Bronchial epithelial cell (primary cell): ENCODE measurements around the gene CDC25C. TPM values are rescaled to one million over a fixed set of nuclear protein-coding genes. Genes with fewer than 3 reads are reported as not detected.

Experiments used
- DNase-seq: peaks from one replicate; pipeline ENCODE4 v3.0.0-alpha.2; 2010; ENCODE audit warnings: low read depth
- FAIRE-seq: peaks from 2 replicates; lab custom pipeline; 2011; peaks lifted over from hg19 to GRCh38; lab: Jason Lieb, UNC
- H3K27me3 ChIP-seq: 2 replicates; pipeline ENCODE4 v1.5.1; 2011; ENCODE audit warnings: low read length; ENCODE audit not compliant: control insufficient read depth, insufficient read depth
- H3K36me3 ChIP-seq: 2 replicates; pipeline ENCODE4 v1.5.1; 2011; ENCODE audit warnings: low read length; ENCODE audit not compliant: control insufficient read depth, insufficient read depth
- H3K4me3 ChIP-seq: 2 replicates; pipeline ENCODE4 v1.5.1; 2011; ENCODE audit warnings: mild to moderate bottlenecking, low read depth, low read length, control low read depth
- CTCF ChIP-seq: IDR thresholded peaks from 2 replicates; pipeline ENCODE4 v1.5.1; 2011; ENCODE audit warnings: mild to moderate bottlenecking, moderate library complexity, low read length, control low read depth, inconsistent platforms; ENCODE audit not compliant: insufficient read depth, severe bottlenecking
- total RNA-seq: library from RNA; depleted of rRNA; stranded (reverse); fragments of >200 nt; gene quantifications from 2 replicates; pipeline ENCODE4 v1.2.1, GENCODE V29; 2014

CDC25C gene
- total RNA-seq, 1 donor from 2014 or later: 0.26 TPM

- Histone ChIP-seq H3K36me3 (no peaks in the 10 kb centered on the region), H3K27me3 (no peaks in the 10 kb centered on the region), H3K4me3 (no peak overlapping the region)
- no peak for FAIRE-seq
- DNase-seq: no peak
- TF ChIP-seq CTCF: no peak
Observed at GRCh38 chr5:138280915-138281314, 50.7 kb downstream of the CDC25C start.

- H3K4me3 ChIP-seq: no peak overlapping the region
- DNase-seq (peak; percentile 5), FAIRE-seq (no peak)
- H3K36me3 ChIP-seq: no peaks in the 10 kb centered on the region
- TF ChIP-seq CTCF: no peak
- H3K27me3 ChIP-seq: peaks cover 2% of the 10 kb centered on the region
Observed at GRCh38 chr5:138276402-138277054, 55.1 kb downstream of the CDC25C start.

- no peaks in the 10 kb centered on the region for H3K36me3 ChIP-seq
- DNase-seq: no peak
- no peak overlapping the region for H3K4me3 ChIP-seq
- FAIRE-seq: no peak
- no peak for TF ChIP-seq CTCF
- H3K27me3 ChIP-seq: peaks cover 2% of the 10 kb centered on the region
Observed at GRCh38 chr5:138275895-138276294, 55.7 kb downstream of the CDC25C start.

GRCh38 chr5:138275379-138275782 is 56.2 kb downstream of the CDC25C start:
- FAIRE-seq (no peak), DNase-seq (no peak)
- H3K27me3 ChIP-seq: peaks cover 2% of the 10 kb centered on the region
- H3K36me3 ChIP-seq: no peaks in the 10 kb centered on the region
- H3K4me3 ChIP-seq: no peak overlapping the region
- no peak for TF ChIP-seq CTCF

GRCh38 chr5:138274189-138274853 is 57.3 kb downstream of the CDC25C start, which contains the start of gene GFRA3:
Gene GFRA3, minus strand, starts transcription at chr5:138274621. Its CDS starts 197 bp downstream, at chr5:138274424.
- Histone ChIP-seq H3K36me3 (no peaks in the 10 kb centered on the region), H3K4me3 (peak within 1 kb of the TSS; percentile 20), H3K27me3 (peaks cover 2% of the 10 kb centered on the region)
- DNase-seq: no peak
- FAIRE-seq: no peak
- TF ChIP-seq CTCF: no peak
